Duodenal mucosa (tissue), 2 donors: Measurements from ENCODE around the gene HSD3B2.

Source experiments
- H3K27ac ChIP-seq: one replicate; pipeline ENCODE4 v1.7.0; 2013; ENCODE audit warnings: low read depth, low read length
- H3K27me3 ChIP-seq, 2 donors: one replicate each; pipeline ENCODE4 v1.7.0; 2013; ENCODE audit warnings: low read length in 2 of 2, control low read depth in 1 of 2; ENCODE audit not compliant: insufficient read depth in 2 of 2, control insufficient read depth in 1 of 2
- H3K36me3 ChIP-seq, 2 donors: one replicate each; pipeline ENCODE4 v1.7.0; 2013; ENCODE audit warnings: low read length in 2 of 2, control low read depth in 1 of 2; ENCODE audit not compliant: insufficient read depth in 2 of 2, control insufficient read depth in 1 of 2
- H3K4me1 ChIP-seq, 2 donors: one replicate each; pipeline ENCODE4 v1.7.0; 2013; ENCODE audit warnings: low read length in 2 of 2, control low read depth in 1 of 2; ENCODE audit not compliant: insufficient read depth in 2 of 2, control insufficient read depth in 1 of 2
- H3K4me3 ChIP-seq, 2 donors: one replicate each; pipeline ENCODE4 v1.7.0; 2013; ENCODE audit warnings: low read length in 2 of 2, low read depth in 1 of 2
- H3K9ac ChIP-seq, 2 donors: one replicate each; pipeline ENCODE4 v1.7.0; 2013; ENCODE audit warnings: low read length in 2 of 2, low read depth in 1 of 2
- H3K9me3 ChIP-seq, 2 donors: one replicate each; pipeline ENCODE4 v1.7.0; 2013; ENCODE audit warnings: low read length in 2 of 2, control low read depth in 1 of 2; ENCODE audit not compliant: control insufficient read depth in 1 of 2

The HSD3B2 gene

GRCh38 chr1:119448127-119448511 lies 33.2 kb downstream of the HSD3B2 start:
- Histone ChIP-seq H3K4me1 (no peaks in the 10 kb centered on the region), H3K27me3 (no peaks in the 10 kb centered on the region), H3K9ac (no peak overlapping the region), H3K27ac (no peak overlapping the region), H3K4me3 (no peak overlapping the region), H3K36me3 (no peaks in the 10 kb centered on the region), H3K9me3 (no peaks in the 10 kb centered on the region)

GRCh38 chr1:119449971-119450370 lies 35.0 kb downstream of the HSD3B2 start:
- Histone ChIP-seq H3K27ac (no peak overlapping the region), H3K4me3 (no peak overlapping the region), H3K36me3 (no peaks in the 10 kb centered on the region), H3K9ac (no peak overlapping the region), H3K4me1 (no peaks in the 10 kb centered on the region), H3K9me3 (no peaks in the 10 kb centered on the region), H3K27me3 (no peaks in the 10 kb centered on the region)

GRCh38 chr1:119451158-119451557 lies 36.2 kb downstream of the HSD3B2 start:
- H3K4me3 ChIP-seq: no peak overlapping the region
- H3K9me3 ChIP-seq: no peaks in the 10 kb centered on the region
- H3K4me1 ChIP-seq: no peaks in the 10 kb centered on the region
- no peaks in the 10 kb centered on the region for H3K36me3 ChIP-seq
- no peaks in the 10 kb centered on the region for H3K27me3 ChIP-seq
- no peak overlapping the region for H3K27ac ChIP-seq
- H3K9ac ChIP-seq: no peak overlapping the region

DNA sequence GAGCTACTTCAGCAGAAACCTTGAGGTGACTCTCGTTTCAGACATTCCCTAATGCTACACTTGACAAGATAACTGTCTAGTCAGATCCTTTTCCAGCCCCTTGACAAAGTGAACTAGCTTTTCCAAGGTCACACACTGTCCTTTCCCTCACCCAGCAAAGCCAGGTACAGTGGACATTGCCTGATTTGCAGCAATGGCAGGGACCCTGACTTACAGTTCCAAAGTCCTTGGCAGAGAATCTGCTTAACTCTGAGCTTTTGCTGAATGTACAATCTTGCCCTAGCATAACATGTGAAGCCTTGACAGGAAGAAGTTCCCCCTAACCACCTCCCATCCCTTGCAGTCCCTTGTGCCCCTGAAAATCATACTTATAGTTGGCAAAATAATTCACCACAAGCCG lies 37.1 kb downstream of the HSD3B2 start:
- Histone ChIP-seq H3K4me1 (no peaks in the 10 kb centered on the region), H3K4me3 (no peak overlapping the region), H3K27ac (no peak overlapping the region), H3K9me3 (no peaks in the 10 kb centered on the region), H3K36me3 (no peaks in the 10 kb centered on the region), H3K27me3 (no peaks in the 10 kb centered on the region), H3K9ac (no peak overlapping the region)

- Histone ChIP-seq H3K9ac (no peak overlapping the region), H3K27ac (no peak overlapping the region), H3K4me1 (no peaks in the 10 kb centered on the region), H3K36me3 (no peaks in the 10 kb centered on the region), H3K9me3 (no peaks in the 10 kb centered on the region), H3K27me3 (no peaks in the 10 kb centered on the region), H3K4me3 (no peak overlapping the region)
Observed at GRCh38 chr1:119453021-119453420, 38.1 kb downstream of the HSD3B2 start.

GRCh38 chr1:119462964-119463363 lies 48.0 kb downstream of the HSD3B2 start:
- Histone ChIP-seq H3K4me1 (no peaks in the 10 kb centered on the region), H3K36me3 (no peaks in the 10 kb centered on the region), H3K9me3 (no peaks in the 10 kb centered on the region), H3K27ac (no peak overlapping the region), H3K4me3 (no peak overlapping the region), H3K9ac (no peak overlapping the region), H3K27me3 (no peaks in the 10 kb centered on the region)

DNA sequence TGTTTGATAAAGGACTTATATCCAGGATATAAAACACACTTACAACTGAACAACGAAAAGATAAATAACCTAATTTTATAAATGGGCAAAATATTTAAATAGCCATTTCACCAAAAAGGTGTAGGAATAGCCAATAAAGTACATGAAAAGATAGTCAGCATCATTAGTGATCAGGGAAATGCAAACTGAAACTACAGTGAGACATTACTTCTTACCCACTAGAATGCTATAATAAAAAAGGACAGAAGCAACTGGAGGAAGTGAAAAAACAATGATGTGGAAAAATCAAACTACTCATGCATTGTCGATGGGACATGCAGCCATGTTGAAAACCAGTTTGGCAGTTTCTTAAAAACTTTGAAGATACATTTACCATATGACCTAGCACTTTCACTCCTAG lies 48.6 kb downstream of the HSD3B2 start:
- no peaks in the 10 kb centered on the region for H3K9me3 ChIP-seq
- H3K27ac ChIP-seq: no peak overlapping the region
- peaks cover 0 to 4% of the 10 kb centered on the region in 2 donors for H3K4me1 ChIP-seq
- H3K27me3 ChIP-seq: no peaks in the 10 kb centered on the region
- no peak overlapping the region for H3K9ac ChIP-seq
- no peaks in the 10 kb centered on the region for H3K36me3 ChIP-seq
- no peak overlapping the region for H3K4me3 ChIP-seq

DNA sequence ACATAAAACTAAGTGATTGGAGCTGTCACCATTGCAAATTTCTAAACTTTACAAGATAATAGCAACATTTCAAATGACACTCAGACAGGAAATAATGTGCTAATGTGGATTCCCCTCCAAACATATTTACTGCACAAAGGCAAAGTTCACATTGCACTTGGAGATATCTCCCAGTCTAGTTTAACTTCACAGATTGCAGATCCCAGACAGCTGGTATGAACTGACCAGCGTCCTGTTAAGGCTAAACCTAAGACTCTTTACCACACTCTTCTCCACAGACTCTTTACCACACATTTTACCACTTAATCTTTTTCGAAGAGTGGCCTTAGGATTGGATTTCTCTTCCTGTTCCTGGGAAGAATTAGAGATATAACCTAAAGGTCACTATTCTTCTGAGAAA lies 51.5 kb downstream of the HSD3B2 start:
- Histone ChIP-seq H3K27ac (no peak overlapping the region), H3K36me3 (no peaks in the 10 kb centered on the region), H3K4me1 (peaks cover 0 to 4% of the 10 kb centered on the region in 2 donors), H3K27me3 (no peaks in the 10 kb centered on the region), H3K9ac (no peak overlapping the region), H3K9me3 (no peaks in the 10 kb centered on the region), H3K4me3 (no peak overlapping the region)

DNA sequence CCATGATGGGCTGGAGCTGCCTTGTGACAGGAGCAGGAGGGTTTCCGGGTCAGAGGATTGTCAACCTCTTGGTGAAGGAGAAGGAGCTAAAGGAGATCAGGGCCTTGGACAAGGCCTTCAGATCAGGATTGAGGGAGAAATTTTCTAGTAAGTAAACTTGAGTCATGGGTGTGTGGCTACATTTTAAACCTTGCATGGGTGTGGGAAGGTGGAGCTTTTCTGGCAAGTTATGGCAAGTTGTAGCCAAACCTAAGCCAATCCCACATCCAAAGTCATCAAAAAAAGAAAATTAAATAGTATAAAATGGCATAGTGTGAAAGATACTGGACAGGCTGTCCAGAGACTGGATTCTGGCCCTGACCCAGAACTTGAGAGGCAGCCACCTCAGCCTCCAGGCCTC lies 52.3 kb downstream of the HSD3B2 start:
- Histone ChIP-seq H3K36me3 (no peaks in the 10 kb centered on the region), H3K27me3 (no peaks in the 10 kb centered on the region), H3K9ac (no peak overlapping the region), H3K4me3 (no peak overlapping the region), H3K9me3 (no peaks in the 10 kb centered on the region), H3K4me1 (peaks cover 0 to 4% of the 10 kb centered on the region in 2 donors), H3K27ac (no peak overlapping the region)

DNA sequence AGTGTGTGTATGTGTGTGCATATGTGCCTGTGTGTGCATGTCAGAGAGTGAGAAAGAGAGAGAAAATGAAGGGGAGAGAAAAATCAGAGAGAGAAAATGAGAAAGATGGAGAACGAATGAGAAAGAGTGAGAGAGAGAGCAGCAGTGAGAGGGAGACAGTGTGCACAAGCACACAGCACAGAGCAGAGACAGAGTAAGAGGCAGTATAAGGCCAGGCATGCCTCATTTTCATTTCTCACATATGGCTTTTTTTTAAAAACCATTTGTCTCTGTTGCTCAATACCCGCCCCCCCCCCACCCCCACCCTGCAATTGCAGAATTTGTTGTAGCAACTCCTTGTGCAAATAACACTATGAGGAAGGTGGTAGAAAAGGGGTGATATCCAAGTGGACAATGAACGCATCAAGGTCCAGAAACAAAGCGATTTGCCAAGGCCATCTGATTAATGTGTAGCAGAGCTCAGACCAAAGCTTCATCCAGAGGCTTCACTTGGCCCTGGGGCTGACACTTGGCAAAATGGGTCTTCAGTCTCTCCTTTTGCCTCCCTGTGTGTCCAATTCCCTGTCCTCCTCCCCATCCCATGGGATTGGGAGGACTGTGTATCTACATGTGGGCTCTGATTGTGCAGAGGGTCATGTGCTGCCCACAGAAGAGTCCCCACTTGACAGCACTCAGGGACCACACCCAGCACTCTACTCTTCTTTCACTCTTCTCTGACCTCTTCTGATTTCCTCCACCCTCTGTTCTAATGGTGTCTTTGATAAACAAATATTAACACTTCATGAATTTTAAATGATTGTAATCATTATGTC lies 53.1 kb downstream of the HSD3B2 start:
- Histone ChIP-seq H3K9me3 (no peaks in the 10 kb centered on the region), H3K4me1 (peaks cover 0 to 4% of the 10 kb centered on the region in 2 donors), H3K4me3 (no peak overlapping the region), H3K36me3 (no peaks in the 10 kb centered on the region), H3K27ac (no peak overlapping the region), H3K27me3 (no peaks in the 10 kb centered on the region), H3K9ac (no peak overlapping the region)
